Sigmoid colon (tissue), 7 donors: ENCODE measurements around the gene SIGLEC8. TPM values are rescaled to one million over a fixed set of nuclear protein-coding genes. Genes with fewer than 3 reads are reported as not detected.

Experiments used
- DNase-seq: peaks from one replicate; pipeline ENCODE4 v3.0.0-alpha.2; 2019
- H3K27ac ChIP-seq, 4 donors: fragments of 200-600 bp; sonication (generic); one replicate each; pipeline ENCODE4 v1.5.1; 2016 to 2019; ENCODE audit warnings: mild to moderate bottlenecking in 1 of 4
- H3K27me3 ChIP-seq, 3 donors: fragments of 200-600 bp; sonication (generic); one replicate each; pipeline ENCODE4 v1.5.1; 2019; ENCODE audit warnings: mild to moderate bottlenecking in 1 of 3
- H3K36me3 ChIP-seq, 4 donors: fragments of 200-600 bp; sonication (generic); one replicate each; pipeline ENCODE4 v1.5.1; 2016 to 2019
- H3K4me1 ChIP-seq, 4 donors: fragments of 200-600 bp; sonication (generic); one replicate each; pipeline ENCODE4 v1.5.1; 2017 to 2019
- H3K4me3 ChIP-seq, 4 donors: fragments of 200-600 bp; sonication (generic); one replicate each; pipeline ENCODE4 v1.5.1; 2017 to 2019; ENCODE audit warnings: mild to moderate bottlenecking in 2 of 4, moderate library complexity in 1 of 4
- H3K9me3 ChIP-seq, 4 donors: fragments of 200-600 bp in 3 of 4; sonication (generic) in 3 of 4; one replicate each; pipeline versions ENCODE4 v1.5.1 to v1.6.1; 2013 to 2019
- EP300 ChIP-seq, 4 donors: sonication (generic); formaldehyde crosslinking; IDR thresholded peaks; one replicate each; pipeline ENCODE4 v1.6.1; 2017; ENCODE audit warnings: antibody characterized with exemption in 4 of 4
- POLR2A ChIP-seq, 2 donors: fragments of 450-650 bp; IDR thresholded peaks; one replicate each; pipeline ENCODE4 v1.6.1; 2016; ENCODE audit warnings: antibody characterized with exemption in 2 of 2, mild to moderate bottlenecking in 2 of 2, moderate library complexity in 2 of 2
- POLR2AphosphoS5 ChIP-seq, 4 donors: sonication (generic); formaldehyde crosslinking; IDR thresholded peaks; one replicate each; pipeline ENCODE4 v1.6.1; 2017; ENCODE audit warnings: antibody characterized with exemption in 4 of 4
- WGBS, 2 donors: extraction: QIAGEN DNeasy Blood & Tissue Kit; methylation state at CpG; one replicate each; pipeline ENCODE4 v1.1.7; 2013; 5-methylcytosine and 5-hydroxymethylcytosine counted together
- intact Hi-C: fragments of 100-400 bp; cut with DNase I; formaldehyde crosslinking; loops from one replicate; pipeline ENCODE4 v1.15.1; 2023
- polyA plus RNA-seq, 3 donors: library from polyadenylated mRNA; stranded (reverse); fragments of 200-250 nt; gene quantifications; one replicate each; pipeline ENCODE4 v1.2.3, GENCODE V29; 2013
- total RNA-seq, 4 donors: library from RNA; depleted of rRNA; stranded (reverse); fragments of >200 nt; gene quantifications; one replicate each; pipeline ENCODE4 v1.1.0, GENCODE V29; 2016
- TF ChIP-seq, protein P1 (sequence below), 4 experiments: fragments of 450-650 bp in 3 of 4; fragments of 200-600 bp in 1 of 4; IDR thresholded peaks; one replicate each; pipeline ENCODE4 v1.5.1; 2016 to 2019; ENCODE audit warnings: antibody characterized with exemption in 4 of 4, mild to moderate bottlenecking in 3 of 4, moderate library complexity in 2 of 4
- donor health status: healthy with polysubstance abuse.
- donor health status: Bipolar disorder and iron deficiency.
- donor health status: healthy.

The SIGLEC8 gene
- total and polyA plus RNA-seq, 7 donors: 0.36 to 4.9 (median 1.3) TPM; not detected in 3

DNA sequence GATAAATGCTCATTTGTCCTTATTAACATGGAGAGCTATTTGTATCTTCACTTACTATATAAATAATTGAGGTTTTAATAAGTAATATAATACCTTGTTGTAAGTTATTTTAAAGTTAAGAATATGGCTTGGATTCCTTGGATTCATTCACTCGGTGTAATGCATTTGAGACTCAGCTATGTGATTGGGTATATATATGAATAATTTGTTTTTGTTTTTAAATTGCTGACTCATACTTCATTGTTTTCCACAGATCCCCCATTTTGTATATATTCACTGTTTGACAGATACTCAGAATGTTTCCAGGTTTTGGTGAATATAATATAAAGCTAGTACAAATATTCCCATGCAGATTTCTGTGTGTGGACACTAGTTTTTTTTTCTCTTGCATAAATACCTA, 13.3 kb upstream of the SIGLEC8 start:
- no peak for TF ChIP-seq EP300 (IDR thresholded peaks at IDR 0.05)
- TF ChIP-seq POLR2AphosphoS5 (IDR thresholded peaks at IDR 0.05): no peak
- TF ChIP-seq, protein P1, sequence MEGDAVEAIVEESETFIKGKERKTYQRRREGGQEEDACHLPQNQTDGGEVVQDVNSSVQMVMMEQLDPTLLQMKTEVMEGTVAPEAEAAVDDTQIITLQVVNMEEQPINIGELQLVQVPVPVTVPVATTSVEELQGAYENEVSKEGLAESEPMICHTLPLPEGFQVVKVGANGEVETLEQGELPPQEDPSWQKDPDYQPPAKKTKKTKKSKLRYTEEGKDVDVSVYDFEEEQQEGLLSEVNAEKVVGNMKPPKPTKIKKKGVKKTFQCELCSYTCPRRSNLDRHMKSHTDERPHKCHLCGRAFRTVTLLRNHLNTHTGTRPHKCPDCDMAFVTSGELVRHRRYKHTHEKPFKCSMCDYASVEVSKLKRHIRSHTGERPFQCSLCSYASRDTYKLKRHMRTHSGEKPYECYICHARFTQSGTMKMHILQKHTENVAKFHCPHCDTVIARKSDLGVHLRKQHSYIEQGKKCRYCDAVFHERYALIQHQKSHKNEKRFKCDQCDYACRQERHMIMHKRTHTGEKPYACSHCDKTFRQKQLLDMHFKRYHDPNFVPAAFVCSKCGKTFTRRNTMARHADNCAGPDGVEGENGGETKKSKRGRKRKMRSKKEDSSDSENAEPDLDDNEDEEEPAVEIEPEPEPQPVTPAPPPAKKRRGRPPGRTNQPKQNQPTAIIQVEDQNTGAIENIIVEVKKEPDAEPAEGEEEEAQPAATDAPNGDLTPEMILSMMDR (IDR thresholded peaks at IDR 0.05): no peak
- no peak for TF ChIP-seq POLR2A (IDR thresholded peaks at IDR 0.05)
- intact Hi-C loops: no loop called here
- WGBS, 2 donors: 66 to 80% methylated on average over 1 of the region's 1 CpG
- Histone ChIP-seq H3K36me3 (no peaks in the 10 kb centered on the region), H3K27ac (no peak overlapping the region), H3K9me3 (no peaks in the 10 kb centered on the region), H3K27me3 (peaks cover 0 to 19% (median 0%) of the 10 kb centered on the region in 3 donors), H3K4me3 (no peak overlapping the region), H3K4me1 (no peaks in the 10 kb centered on the region)
- no peak for DNase-seq

DNA sequence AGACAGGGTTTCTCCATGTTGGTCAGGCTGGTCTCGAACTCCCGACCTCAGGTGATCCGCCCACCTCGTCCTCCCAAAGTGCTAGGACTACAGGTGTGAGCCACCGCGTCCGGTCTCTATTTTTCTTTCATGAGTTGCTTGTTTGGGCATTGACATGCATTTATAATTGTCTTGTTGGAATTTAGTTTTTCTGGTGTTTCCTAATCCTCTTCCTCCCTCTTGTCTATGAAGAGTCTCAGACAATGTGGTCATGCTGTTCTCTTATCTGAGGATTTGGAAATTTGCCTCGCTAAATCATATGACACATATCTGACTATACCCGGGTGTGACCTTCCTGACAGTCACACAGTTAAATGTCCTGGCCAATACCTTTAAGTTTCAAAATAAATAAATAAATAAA, 12.7 kb upstream of the SIGLEC8 start:
- WGBS, 2 donors: 78 to 86% methylated on average over 9 of the region's 9 CpGs
- H3K9me3 ChIP-seq: no peaks in the 10 kb centered on the region
- no peaks in the 10 kb centered on the region for H3K4me1 ChIP-seq
- H3K27ac ChIP-seq: no peak overlapping the region
- intact Hi-C loops: no loop called here
- no peak for DNase-seq
- H3K27me3 ChIP-seq: peaks cover 0 to 19% (median 0%) of the 10 kb centered on the region in 3 donors
- H3K4me3 ChIP-seq: no peak overlapping the region
- TF ChIP-seq, protein P1 (IDR thresholded peaks at IDR 0.05): no peak
- TF ChIP-seq POLR2AphosphoS5 (IDR thresholded peaks at IDR 0.05) (no peak), POLR2A (IDR thresholded peaks at IDR 0.05) (no peak), EP300 (IDR thresholded peaks at IDR 0.05) (no peak)
- H3K36me3 ChIP-seq: no peaks in the 10 kb centered on the region

DNA sequence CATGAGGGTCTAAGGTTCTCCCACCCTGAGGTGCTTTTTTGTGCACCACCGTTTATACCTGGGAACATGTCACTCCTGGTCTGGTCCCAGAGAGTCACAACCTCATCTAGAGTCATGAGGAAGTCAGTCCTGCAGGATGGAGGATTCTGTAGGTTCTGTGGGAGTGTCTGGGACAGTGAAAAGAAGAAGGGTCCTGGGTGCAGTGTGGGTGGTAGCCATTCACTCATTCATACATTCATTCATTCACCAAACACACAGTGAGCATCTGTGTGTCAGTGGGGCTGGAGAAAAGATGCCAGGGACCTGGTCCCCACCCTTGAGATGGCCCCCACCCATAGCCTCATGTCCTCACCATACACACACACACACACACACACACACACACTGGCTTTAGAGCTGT, 11.4 kb upstream of the SIGLEC8 start:
- Histone ChIP-seq H3K4me1 (no peaks in the 10 kb centered on the region), H3K27ac (no peak overlapping the region), H3K9me3 (no peaks in the 10 kb centered on the region), H3K4me3 (no peak overlapping the region), H3K36me3 (no peaks in the 10 kb centered on the region), H3K27me3 (peaks cover 0 to 28% (median 0%) of the 10 kb centered on the region in 3 donors)
- TF ChIP-seq POLR2AphosphoS5 (IDR thresholded peaks at IDR 0.05): no peak
- TF ChIP-seq, protein P1 (IDR thresholded peaks at IDR 0.05): no peak
- no peak for TF ChIP-seq EP300 (IDR thresholded peaks at IDR 0.05)
- no peak for TF ChIP-seq POLR2A (IDR thresholded peaks at IDR 0.05)
- intact Hi-C loops: no loop called here
- WGBS, 2 donors: 61 to 79% methylated on average over 1 of the region's 1 CpG
- no peak for DNase-seq

DNA sequence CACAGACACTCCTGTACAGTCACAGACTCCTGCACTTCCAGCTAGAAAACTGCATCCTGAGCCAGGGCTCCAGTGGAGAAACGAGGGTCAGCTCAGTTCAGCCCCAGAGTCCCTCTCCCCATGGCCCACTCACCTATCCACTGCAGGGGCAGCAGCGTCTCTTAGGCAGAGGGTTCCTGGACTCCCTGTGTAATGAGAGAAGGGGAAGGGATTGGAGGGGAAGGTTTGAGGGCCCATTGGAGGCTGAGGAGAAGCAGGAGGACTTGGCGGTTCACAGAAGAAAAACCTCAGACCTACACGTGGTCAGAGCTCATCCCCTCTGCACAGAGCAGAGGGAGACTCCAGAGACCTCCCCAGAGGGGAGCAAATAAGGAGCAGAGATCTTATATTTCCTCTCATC, 10.9 kb upstream of the SIGLEC8 start:
- intact Hi-C loops: no loop called here
- H3K9me3 ChIP-seq: no peaks in the 10 kb centered on the region

DNA sequence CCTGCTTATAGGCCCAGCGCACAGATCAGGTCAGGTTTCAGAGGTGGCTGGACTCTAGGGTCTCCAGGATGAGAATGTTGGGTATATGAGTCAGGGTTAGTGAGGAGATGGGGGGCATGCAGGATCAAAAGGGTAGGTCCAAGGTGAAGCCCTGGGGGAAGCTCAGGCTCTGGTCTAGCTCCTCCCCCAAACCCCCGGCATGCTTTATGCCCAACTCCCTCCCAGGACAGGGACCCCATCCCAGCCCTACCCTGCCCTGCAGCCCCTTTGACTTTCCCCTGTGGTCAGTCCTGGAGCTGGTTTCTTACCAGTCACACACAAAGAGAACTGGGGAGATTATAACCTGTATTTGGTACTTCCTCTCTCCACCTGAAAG, 10.3 kb upstream of the SIGLEC8 start:
- Histone ChIP-seq H3K27me3 (peaks cover 0 to 28% (median 0%) of the 10 kb centered on the region in 3 donors), H3K4me1 (no peaks in the 10 kb centered on the region), H3K9me3 (no peaks in the 10 kb centered on the region), H3K36me3 (no peaks in the 10 kb centered on the region), H3K27ac (no peak overlapping the region), H3K4me3 (no peak overlapping the region)
- WGBS, 2 donors: 77 to 79% methylated on average over 2 of the region's 2 CpGs
- intact Hi-C loops: no loop called here
- peak; percentile 6 for DNase-seq
- no peak for TF ChIP-seq POLR2A (IDR thresholded peaks at IDR 0.05)
- TF ChIP-seq POLR2AphosphoS5 (IDR thresholded peaks at IDR 0.05): no peak
- TF ChIP-seq EP300 (IDR thresholded peaks at IDR 0.05): no peak
- TF ChIP-seq, protein P1 (IDR thresholded peaks at IDR 0.05): no peak

More for the DNA sequence above, 10.9 kb upstream of the SIGLEC8 start:
- H3K36me3 ChIP-seq: no peaks in the 10 kb centered on the region
- no peak overlapping the region for H3K27ac ChIP-seq
- peaks cover 0 to 28% (median 0%) of the 10 kb centered on the region in 3 donors for H3K27me3 ChIP-seq
- 43 to 47% methylated on average over 4 of the region's 4 CpGs for WGBS, 2 donors
- no peak overlapping the region for H3K4me3 ChIP-seq
- peak; percentile 44 for DNase-seq
- TF ChIP-seq POLR2AphosphoS5 (IDR thresholded peaks at IDR 0.05): no peak
- TF ChIP-seq POLR2A (IDR thresholded peaks at IDR 0.05): no peak
- no peaks in the 10 kb centered on the region for H3K4me1 ChIP-seq
